Measurements from ENCODE around the gene PCDHGB1.
"Not testable (repeated sequence)": the region's sequence is repeated elsewhere in the genome, so short reads cannot be mapped to it uniquely, and the experiment has no call there.

PCDHGB1 gene

DNA sequence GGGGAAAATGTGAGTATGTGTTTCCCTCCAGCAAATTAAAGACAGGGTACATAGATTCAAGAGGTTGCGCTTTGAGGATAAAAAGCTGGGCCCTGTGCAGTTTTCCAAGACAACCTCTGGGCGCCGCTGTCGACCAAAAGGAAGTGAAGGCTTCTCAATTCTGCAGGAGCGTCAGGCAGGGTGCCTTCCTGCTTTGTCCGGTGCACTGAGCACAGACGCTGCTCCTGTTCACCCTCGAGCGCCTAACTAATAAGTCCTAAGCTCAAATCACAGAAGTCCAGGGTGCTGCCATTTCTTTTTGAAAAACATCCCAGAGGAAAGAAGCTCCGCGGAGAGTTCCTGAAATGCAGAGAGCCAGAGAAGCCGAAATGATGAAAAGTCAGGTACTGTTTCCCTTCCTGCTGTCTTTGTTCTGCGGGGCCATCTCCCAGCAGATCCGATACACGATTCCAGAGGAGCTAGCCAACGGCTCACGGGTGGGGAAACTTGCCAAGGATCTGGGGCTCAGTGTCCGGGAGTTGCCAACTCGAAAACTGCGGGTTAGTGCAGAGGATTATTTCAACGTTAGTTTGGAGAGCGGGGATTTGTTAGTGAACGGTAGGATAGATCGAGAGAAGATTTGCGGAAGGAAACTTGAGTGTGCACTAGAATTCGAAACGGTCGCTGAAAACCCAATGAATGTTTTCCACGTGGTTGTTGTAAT lies at the start of gene PCDHGB1:
Gene PCDHGB1, plus strand, starts transcription at position 183 of the 703 bp plus-strand sequence. Its CDS starts 162 bp downstream, at position 345.
- no peak for DNase-seq

- no peak for DNase-seq
Measured at GRCh38 chr5:141303756-141304155, 46.1 kb upstream of the PCDHGB1 start, which contains the start of gene SLC25A2. SLC25A2 (minus strand) TSS chr5:141304049; CDS start chr5:141303865, 184 bp downstream.

DNA sequence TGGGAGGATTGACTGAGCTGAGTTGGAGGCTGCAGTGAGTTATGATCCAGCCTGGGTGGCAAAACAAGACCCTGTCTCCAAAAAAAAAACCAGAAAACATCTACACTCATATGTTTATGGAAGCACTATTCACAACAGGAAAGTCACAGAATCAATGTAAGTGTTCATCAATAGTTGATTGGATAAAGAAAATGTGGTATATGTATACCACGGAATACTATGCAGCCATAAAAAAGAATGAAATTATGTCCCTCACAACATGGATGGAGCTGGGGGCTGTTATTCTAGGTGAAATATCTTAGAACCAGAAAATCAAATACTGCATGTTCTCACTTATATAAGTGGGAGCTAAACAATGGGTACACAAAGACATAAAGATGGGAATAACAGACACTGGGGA lies 43.3 kb upstream of the PCDHGB1 start:
- no peak for DNase-seq

- DNase-seq, result no peak
Measured at GRCh38 chr5:141313711-141314110, 36.2 kb upstream of the PCDHGB1 start.

DNA sequence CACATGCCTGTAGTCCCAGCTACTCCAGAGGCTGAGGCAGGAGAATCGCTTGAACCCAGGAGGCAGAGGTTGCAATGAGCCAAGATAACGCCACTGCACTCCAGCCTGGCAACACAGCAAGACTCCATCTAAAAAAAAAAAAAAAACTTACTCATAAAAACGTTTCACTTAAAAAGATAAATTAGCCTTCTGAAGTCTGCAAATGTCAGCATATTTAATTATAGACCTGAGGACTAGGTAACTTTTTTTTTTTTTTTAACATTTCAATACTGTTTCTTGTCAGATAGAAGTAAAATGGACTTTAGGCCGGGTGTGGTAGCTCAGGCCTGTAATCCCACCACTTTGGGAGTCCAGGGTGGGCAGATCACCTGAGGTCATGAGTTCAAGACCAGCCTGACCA lies 32.9 kb upstream of the PCDHGB1 start:
- not testable (repeated sequence) for DNase-seq

GRCh38 chr5:141319202-141319601 lies 30.7 kb upstream of the PCDHGB1 start:
- DNase-seq, result no peak

GRCh38 chr5:141319699-141320098 lies 30.2 kb upstream of the PCDHGB1 start:
- DNase-seq, result no peak

- peak; percentile 95 for DNase-seq
Measured at GRCh38 chr5:141320225-141321169, 29.4 kb upstream of the PCDHGB1 start, which contains the start of gene TAF7. TAF7 (minus strand) TSS chr5:141320784; CDS start chr5:141320044, 740 bp downstream.

DNA sequence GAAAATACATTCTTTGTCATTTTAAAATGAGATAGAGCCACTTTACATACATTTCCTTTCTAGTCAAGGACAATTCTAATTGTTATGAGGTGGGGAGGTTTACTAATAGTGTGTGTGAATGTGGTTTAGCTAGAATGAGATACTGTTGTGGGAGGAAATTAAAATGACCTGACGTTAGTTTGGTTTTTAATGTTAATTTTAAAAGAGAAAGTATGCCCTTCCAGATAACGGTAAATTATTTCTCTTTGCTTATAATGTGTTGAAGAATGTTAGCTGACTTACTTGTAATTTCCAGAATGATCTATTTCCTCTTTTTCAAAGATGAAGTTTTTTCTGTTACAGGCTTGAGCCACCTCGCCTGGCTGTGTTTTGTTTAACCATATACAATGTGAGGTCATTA lies 27.6 kb upstream of the PCDHGB1 start:
- no peak for DNase-seq

- peak; percentile 44 for DNase-seq
Measured at GRCh38 chr5:141326088-141326854, 23.6 kb upstream of the PCDHGB1 start.

DNA sequence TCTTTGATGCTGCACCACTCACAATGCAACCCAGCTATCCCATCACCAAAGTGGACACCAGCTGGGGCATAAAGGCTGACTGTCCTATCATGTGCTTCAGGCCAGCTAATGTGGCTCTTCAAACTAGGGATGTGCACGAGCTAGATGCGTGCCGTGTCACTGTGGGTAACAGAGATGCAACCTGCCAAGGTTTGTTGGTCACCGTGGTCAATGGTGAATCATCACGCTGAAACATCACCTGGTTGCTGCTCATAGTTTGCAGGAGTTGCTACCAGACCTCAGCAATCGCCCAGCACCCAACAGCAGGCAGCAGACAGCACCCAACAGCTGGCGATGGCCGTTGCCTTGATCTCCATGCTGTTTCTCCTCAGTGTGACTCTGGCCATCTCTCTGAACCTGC lies 21.7 kb upstream of the PCDHGB1 start:
- DNase-seq, result no peak

DNA sequence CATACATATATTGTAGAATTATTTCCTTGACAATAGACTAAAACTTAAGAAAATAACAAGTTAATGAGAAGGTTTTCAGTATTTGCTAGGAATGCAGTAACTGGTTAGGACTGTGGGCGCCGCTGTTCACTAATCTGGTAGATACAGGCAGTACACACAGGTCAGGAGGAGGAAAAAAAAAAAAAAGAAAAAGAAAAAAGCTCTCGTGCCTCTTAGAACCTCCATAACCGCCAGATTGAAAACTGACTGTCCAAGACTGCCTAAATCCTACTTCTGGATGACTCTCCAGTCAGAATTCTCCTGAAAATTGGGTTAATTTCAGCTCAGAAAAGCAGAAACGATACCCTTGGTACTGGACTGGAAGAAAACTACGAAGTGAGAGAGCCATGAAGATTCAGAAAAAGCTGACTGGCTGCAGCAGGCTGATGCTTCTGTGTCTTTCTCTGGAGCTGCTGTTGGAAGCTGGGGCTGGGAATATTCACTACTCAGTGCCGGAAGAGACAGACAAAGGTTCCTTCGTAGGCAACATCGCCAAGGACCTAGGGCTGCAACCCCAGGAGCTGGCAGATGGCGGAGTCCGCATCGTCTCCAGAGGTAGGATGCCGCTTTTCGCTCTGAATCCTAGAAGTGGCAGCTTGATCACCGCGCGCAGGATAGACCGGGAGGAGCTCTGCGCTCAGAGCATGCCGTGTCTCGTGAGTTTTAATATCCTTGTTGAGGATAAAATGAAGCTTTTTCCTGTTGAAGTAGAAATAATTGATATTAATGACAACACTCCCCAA lies 19.4 kb upstream of the PCDHGB1 start, which contains the start of gene PCDHGA1:
Gene PCDHGA1, plus strand, starts transcription at position 216 of the 782 bp plus-strand sequence.
- DNase-seq, result no peak

DNA sequence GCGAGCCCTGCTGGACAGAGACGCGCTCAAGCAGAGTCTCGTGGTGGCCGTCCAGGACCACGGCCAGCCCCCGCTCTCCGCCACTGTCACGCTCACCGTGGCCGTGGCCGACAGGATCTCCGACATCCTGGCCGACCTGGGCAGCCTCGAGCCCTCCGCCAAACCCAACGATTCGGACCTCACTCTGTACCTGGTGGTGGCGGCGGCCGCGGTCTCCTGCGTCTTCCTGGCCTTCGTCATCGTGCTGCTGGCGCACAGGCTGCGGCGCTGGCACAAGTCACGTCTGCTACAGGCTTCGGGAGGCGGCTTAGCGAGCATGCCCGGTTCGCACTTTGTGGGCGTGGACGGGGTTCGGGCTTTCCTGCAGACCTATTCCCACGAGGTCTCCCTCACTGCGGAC lies 17.3 kb upstream of the PCDHGB1 start:
- DNase-seq, result not testable (repeated sequence)

DNA sequence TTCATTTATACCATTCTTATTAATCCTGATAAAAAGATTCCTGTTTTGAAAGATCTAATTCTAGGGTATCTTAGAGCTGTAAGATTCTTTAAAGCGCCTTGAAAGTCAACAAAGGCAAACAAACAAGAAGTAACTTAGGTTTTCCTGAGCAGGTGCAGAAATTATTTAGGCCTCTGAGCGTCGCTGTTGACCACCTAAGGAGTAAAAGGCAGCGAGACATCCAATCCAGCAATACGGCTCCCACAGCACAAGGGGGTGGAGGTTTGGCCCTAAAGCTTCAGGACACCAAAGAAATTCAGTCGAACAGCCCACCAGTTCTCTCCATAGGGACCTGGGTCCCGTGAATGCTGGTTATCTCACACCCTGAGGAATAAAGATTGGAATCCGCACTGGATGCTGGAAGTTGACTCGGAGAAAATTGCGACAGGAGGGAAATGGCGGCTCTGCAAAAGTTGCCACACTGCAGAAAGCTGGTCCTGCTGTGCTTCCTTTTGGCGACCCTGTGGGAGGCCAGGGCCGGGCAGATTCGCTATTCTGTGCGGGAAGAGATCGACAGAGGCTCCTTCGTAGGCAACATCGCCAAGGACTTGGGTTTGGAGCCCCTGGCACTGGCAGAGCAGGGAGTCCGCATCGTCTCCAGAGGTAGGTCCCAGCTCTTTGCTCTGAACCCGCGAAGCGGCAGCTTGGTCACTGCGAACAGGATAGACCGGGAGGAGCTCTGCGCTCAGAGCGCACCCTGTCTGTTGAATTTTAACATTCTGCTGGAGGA lies 11.2 kb upstream of the PCDHGB1 start, which contains the start of gene PCDHGA2:
Gene PCDHGA2, plus strand, starts transcription at position 223 of the 769 bp plus-strand sequence.
- peak; percentile 37 for DNase-seq

DNA sequence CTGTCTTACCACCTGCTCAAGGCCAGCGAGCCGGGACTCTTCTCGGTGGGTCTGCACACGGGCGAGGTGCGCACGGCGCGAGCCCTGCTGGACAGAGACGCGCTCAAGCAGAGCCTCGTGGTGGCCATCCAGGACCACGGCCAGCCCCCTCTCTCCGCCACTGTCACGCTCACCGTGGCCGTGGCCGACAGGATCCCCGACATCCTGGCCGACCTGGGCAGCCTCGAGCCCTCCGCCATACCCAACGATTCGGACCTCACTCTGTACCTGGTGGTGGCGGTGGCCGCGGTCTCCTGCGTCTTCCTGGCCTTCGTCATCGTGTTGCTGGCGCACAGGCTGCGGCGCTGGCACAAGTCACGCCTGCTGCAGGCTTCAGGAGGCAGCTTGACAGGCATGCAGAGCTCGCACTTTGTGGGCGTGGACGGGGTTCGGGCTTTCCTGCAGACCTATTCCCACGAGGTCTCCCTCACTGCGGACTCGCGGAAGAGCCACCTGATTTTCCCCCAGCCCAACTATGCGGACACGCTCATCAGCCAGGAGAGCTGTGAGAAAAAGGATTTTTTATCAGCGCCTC lies 9.0 kb upstream of the PCDHGB1 start:
- DNase-seq, result not testable (repeated sequence)

GRCh38 chr5:141342773-141343172 lies 7.1 kb upstream of the PCDHGB1 start:
- no peak for DNase-seq

DNA sequence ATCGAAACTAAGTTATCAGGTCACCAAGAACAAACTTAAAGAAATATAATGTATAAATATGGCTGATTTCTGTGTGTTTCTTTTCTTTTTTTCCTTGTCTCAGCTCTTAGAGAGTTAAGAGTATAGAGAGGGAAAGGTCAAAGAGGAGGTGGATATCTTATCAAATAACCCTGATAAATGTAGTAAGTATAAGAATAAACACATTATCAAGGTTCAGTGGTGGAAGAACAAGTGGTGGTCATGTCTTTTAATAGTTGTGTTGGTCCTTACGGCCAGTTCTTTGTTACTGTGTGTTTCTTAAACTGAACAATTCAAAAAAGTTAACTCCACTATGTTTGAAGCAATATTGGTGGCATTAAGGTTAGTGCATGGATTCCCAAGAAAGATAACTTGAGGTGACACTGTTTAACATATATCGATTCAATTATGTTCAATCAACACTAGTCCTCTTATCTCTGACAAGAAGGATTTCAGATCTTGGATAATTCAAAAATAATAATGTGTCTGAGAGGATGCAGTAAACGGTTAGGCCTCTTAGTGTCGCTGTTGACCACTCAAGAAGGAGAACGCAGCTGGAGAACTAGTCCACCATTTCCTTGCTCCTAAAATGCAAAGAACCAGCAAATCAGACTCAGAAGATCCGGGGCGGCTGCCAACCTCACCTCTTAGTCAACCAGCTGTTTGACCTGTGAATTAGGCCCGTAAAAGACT lies 6.5 kb upstream of the PCDHGB1 start, which contains the start of gene PCDHGA3:
Gene PCDHGA3, plus strand, starts transcription at position 588 of the 711 bp plus-strand sequence. CDS start 205 bp downstream, outside the sequence.
- no peak for DNase-seq

DNA sequence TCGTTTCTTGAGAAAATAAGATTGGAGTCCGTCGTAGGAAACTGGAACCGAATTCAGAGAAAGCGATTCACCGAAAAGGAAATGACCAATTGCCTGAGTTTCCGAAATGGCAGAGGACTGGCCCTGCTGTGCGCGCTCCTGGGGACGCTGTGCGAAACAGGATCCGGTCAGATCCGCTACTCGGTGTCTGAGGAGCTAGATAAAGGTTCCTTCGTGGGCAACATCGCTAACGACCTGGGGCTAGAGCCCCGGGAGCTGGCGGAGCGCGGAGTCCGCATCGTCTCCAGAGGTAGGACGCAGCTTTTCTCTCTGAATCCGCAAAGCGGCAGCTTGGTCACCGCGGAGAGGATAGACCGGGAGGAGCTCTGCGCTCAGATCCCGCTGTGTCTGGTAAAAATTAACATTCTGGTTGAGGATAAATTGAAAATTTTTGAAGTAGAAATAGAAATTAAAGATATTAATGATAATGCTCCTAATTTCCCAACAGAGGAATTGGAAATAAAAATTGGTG lies 5.9 kb upstream of the PCDHGB1 start:
- no peak for DNase-seq

DNA sequence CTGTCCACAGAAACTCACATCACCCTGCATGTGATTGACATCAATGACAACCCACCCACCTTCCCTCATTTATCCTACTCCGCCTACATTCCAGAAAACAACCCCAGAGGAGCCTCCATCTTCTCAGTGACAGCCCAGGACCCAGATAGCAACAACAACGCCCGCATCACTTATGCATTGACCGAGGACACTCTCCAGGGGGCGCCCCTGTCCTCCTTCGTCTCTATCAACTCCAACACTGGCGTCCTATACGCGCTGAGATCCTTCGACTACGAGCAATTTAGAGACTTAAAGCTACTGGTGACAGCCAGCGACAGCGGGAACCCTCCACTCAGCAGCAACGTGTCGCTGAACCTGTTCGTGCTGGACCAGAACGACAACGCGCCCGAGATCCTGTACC lies 4.6 kb upstream of the PCDHGB1 start:
- DNase-seq, result no peak
